Glutamatergic neuron (in vitro differentiated cells): Measurements from ENCODE around the gene MMP17. TPM values are rescaled to one million over a fixed set of nuclear protein-coding genes. Genes with fewer than 3 reads are reported as not detected.

Experiments used
- DNase-seq: peaks from one replicate; pipeline ENCODE4 v3.0.0; 2022
- H3K27ac Mint-ChIP-seq: one replicate; pipeline ENCODE4 v1.8.0; 2020; ENCODE audit warnings: mild to moderate bottlenecking, mixed read lengths, inconsistent platforms; ENCODE audit not compliant: unreplicated experiment
- H3K27me3 Mint-ChIP-seq: one replicate; pipeline ENCODE4 v1.8.0; 2020; ENCODE audit warnings: mild to moderate bottlenecking, moderate library complexity, mixed read lengths, inconsistent platforms; ENCODE audit not compliant: unreplicated experiment
- H3K36me3 Mint-ChIP-seq: one replicate; pipeline ENCODE4 v1.8.0; 2020; ENCODE audit warnings: mild to moderate bottlenecking, mixed read lengths, inconsistent platforms; ENCODE audit not compliant: unreplicated experiment
- H3K4me1 Mint-ChIP-seq: one replicate; pipeline ENCODE4 v1.8.0; 2020; ENCODE audit warnings: mild to moderate bottlenecking, low read depth, mixed read lengths, inconsistent platforms; ENCODE audit not compliant: unreplicated experiment
- H3K4me3 Mint-ChIP-seq: one replicate; pipeline ENCODE4 v1.8.0; 2020; ENCODE audit warnings: mild to moderate bottlenecking, mixed read lengths, inconsistent platforms; ENCODE audit not compliant: unreplicated experiment
- H3K9me3 Mint-ChIP-seq: one replicate; pipeline ENCODE4 v1.8.0; 2020; ENCODE audit warnings: mild to moderate bottlenecking, moderate library complexity, mixed read lengths, inconsistent platforms; ENCODE audit not compliant: unreplicated experiment
- total RNA-seq: library from RNA; stranded (reverse); fragmentation: NEBNext Ultra II Directional; extraction: Animal tissue kit (Norgen Biotek cat#: 25700); gene quantifications from one replicate; pipeline ENCODE4 v1.2.1, GENCODE V29; 2021; ENCODE audit not compliant: unreplicated experiment
- TF ChIP-seq, protein P1 (sequence below): fragments of 200-600 bp; sonication (generic); IDR thresholded peaks from one replicate; pipeline ENCODE4 v1.5.0; 2021; ENCODE audit not compliant: partially characterized antibody, unreplicated experiment

Gene MMP17
- total RNA-seq, 1 donor from 2014 or later: 65.8 TPM

DNA sequence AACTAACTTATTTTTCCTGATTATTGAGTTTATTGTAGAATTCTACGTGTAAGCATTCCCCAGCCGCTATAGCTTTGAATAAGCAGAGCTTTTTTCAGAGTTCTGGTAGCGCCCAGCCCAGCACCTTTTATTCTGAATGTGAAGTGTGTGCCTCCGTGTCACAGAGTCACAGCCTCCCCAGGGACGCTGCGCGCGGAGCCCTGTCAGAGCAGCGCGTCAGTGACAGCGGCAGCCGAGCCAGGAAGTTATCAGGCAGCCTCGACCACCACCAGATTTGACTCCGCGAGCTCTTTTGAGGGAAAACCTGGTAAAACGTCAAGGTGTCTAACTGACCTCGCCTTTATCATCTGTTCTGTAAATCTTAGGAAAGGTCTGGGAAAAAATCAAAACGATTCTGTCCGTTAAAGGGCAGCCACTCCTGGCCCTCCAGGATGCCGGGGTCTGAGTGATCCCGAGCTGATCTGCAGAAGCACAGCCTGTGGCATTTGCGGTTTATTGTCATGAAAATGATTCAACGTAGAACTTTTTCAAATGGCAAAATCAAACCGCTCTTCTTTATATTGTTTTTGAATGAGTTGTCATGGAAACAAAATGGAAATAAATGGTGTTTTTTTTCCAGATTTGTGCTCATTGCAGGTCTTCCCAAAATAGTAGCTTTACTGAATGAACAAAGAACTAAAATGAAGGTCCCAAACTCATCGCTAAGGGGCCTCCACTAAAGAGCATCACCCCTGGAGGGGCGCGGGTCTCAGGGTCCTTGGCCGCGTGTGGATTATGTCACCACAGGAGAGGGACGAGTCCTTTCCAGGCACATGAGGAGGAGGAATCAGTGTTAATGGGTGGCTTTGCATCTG, 43.1 kb upstream of the MMP17 start:
- DNase-seq: peak; percentile 45
- Mint-ChIP-seq H3K27me3 (no peaks in the 10 kb centered on the region), H3K4me1 (peaks cover 4% of the 10 kb centered on the region), H3K4me3 (no peak overlapping the region), H3K36me3 (no peaks in the 10 kb centered on the region), H3K9me3 (no peaks in the 10 kb centered on the region), H3K27ac (no peak overlapping the region)
- TF ChIP-seq, protein P1, sequence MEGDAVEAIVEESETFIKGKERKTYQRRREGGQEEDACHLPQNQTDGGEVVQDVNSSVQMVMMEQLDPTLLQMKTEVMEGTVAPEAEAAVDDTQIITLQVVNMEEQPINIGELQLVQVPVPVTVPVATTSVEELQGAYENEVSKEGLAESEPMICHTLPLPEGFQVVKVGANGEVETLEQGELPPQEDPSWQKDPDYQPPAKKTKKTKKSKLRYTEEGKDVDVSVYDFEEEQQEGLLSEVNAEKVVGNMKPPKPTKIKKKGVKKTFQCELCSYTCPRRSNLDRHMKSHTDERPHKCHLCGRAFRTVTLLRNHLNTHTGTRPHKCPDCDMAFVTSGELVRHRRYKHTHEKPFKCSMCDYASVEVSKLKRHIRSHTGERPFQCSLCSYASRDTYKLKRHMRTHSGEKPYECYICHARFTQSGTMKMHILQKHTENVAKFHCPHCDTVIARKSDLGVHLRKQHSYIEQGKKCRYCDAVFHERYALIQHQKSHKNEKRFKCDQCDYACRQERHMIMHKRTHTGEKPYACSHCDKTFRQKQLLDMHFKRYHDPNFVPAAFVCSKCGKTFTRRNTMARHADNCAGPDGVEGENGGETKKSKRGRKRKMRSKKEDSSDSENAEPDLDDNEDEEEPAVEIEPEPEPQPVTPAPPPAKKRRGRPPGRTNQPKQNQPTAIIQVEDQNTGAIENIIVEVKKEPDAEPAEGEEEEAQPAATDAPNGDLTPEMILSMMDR: no peak

DNA sequence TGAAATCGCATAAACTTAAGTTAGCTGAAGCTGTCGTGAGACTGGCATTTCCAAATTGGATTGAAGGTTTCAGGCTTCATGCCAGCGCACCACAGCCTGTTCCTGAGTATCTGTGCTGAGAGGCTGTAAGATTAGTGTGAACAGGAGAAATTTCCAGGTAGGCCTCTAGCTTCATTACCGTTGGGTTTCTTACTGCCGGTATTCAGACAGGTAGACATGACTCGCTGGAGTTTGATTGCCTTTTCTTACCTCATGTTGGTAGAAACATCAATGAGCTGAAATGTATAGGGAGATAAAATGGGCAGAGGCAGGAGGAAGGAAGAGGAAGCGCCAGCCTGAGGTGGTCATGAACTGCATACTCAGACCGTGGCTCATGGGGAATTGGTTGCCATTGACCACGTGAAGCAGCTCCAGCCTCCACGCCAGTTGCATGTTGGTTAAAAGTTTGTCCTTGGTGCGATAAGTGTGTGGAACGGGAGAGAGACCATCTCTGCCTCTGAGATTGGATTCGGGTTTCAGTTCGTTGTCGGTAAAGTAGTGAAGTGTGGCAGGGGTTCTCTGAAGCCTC, 42.3 kb upstream of the MMP17 start:
- Mint-ChIP-seq H3K36me3 (no peaks in the 10 kb centered on the region), H3K4me3 (no peak overlapping the region)
- DNase-seq: no peak

DNA sequence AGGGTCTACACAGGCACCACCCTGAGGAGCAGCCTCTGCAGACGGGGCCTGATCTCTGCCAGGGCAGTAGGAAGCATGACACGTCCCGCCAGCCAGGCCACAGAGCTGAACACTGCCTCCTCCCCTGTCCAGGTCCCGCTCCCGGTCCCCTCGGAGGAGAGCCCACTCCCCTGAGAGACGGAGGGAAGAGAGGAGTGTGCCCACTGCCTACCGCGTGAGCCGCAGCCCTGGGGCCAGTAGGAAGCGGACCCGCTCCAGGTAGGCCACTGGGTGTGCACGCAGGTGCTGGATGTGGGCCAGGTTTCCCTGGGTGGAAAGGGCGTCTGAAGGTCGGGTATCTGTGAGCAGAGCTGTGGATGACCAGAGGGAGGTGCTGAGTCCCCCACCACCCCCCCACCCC, 41.9 kb upstream of the MMP17 start:
- Mint-ChIP-seq H3K4me3 (no peak overlapping the region), H3K4me1 (peaks cover 4% of the 10 kb centered on the region), H3K9me3 (no peaks in the 10 kb centered on the region), H3K27ac (no peak overlapping the region), H3K27me3 (no peaks in the 10 kb centered on the region), H3K36me3 (no peaks in the 10 kb centered on the region)
- no peak for DNase-seq
- TF ChIP-seq, protein P1: no peak

More for the DNA sequence above, 42.3 kb upstream of the MMP17 start:
- TF ChIP-seq, protein P1: no peak
- H3K9me3 Mint-ChIP-seq: no peaks in the 10 kb centered on the region
- no peaks in the 10 kb centered on the region for H3K27me3 Mint-ChIP-seq
- no peak overlapping the region for H3K27ac Mint-ChIP-seq
- H3K4me1 Mint-ChIP-seq: peaks cover 4% of the 10 kb centered on the region

DNA sequence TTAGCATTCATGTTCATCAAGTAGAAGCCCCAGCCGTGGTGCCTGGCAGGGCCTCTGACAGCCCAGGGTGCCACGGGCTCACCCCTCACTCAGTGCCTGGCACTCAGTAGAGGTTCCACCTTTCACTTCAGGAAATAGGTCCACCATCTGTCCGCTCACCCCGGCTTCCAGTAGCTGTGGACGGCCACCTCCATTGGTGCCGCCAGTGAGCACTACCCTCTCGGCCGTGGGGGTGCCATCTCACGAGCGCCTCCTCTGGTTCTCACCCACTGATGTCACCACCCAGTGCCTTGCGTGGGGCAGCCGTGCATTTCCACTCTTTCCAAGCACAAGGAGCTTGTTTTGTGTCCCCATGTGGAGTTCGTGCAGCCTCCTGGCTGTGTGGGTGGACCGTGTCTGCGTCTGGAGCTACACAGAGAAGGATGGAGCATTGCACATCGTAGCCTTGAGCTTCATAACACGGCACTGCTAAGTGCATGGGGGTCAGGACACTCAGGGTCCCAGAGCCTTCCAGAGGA, 41.0 kb upstream of the MMP17 start:
- Mint-ChIP-seq H3K9me3 (no peaks in the 10 kb centered on the region), H3K4me3 (no peak overlapping the region), H3K27ac (no peak overlapping the region), H3K27me3 (no peaks in the 10 kb centered on the region), H3K4me1 (peaks cover 4% of the 10 kb centered on the region), H3K36me3 (no peaks in the 10 kb centered on the region)
- TF ChIP-seq, protein P1: no peak
- no peak for DNase-seq

DNA sequence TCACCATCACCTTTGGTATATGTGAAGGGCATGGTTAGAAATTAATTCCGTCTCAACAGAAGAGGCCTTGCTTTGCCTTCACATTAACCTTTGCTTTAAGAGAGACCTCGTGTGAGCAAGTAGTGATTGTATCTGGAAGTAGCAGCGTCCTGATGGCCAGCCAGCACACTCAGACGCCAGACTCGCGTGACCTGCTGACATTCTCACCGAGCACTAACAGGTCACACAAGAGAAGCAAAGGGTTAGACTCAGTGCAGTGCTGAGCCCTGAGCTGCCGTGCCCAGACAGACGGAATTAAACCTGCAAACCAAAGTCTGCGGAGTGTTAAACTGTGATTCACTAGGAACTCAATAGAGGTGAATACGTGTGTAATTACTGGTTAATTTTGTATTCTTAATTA, 40.1 kb upstream of the MMP17 start:
- Mint-ChIP-seq H3K4me3 (no peak overlapping the region), H3K4me1 (peaks cover 4% of the 10 kb centered on the region), H3K27me3 (no peaks in the 10 kb centered on the region), H3K27ac (no peak overlapping the region), H3K36me3 (no peaks in the 10 kb centered on the region), H3K9me3 (no peaks in the 10 kb centered on the region)
- no peak for DNase-seq
- TF ChIP-seq, protein P1: no peak
